GM12892 (cell line): ENCODE results near the gene NRTN.

ENCODE experiments used
- POLR2A ChIP-seq: IDR thresholded peaks from 2 replicates; pipeline ENCODE4 v1.6.1; 2011; ENCODE audit warnings: low read depth, low read length, control low read depth
- POLR2AphosphoS5 ChIP-seq: IDR thresholded peaks from 2 replicates; pipeline ENCODE4 v1.6.1; 2011; ENCODE audit warnings: low read depth, low read length, control low read depth
- TAF1 ChIP-seq: IDR thresholded peaks from 2 replicates; pipeline ENCODE4 v1.6.1; 2011; ENCODE audit warnings: low read depth, mild to moderate bottlenecking, control low read depth, low read length, borderline replicate concordance

GRCh38 chr19:5775668-5776309 is 29.1 kb upstream of the NRTN start:
- TF ChIP-seq POLR2AphosphoS5: no peak
- no peak for TF ChIP-seq POLR2A
- no peak for TF ChIP-seq TAF1
